DMS 273 treated with DMSO at 0.1 percent for 48 hours (cell line): ENCODE data around the gene SLC22A31.
"Not testable (repeated sequence)": the region's sequence is repeated elsewhere in the genome, so short reads cannot be mapped to it uniquely, and the experiment has no call there.

Source experiments
- DNase-seq: peaks from one replicate; lab custom pipeline; 2025; lab: John Stamatoyannopoulos, UW

The SLC22A31 gene

GRCh38 chr16:89178453-89179147 lies 21.7 kb downstream of the SLC22A31 start:
- no peak for DNase-seq

DNA sequence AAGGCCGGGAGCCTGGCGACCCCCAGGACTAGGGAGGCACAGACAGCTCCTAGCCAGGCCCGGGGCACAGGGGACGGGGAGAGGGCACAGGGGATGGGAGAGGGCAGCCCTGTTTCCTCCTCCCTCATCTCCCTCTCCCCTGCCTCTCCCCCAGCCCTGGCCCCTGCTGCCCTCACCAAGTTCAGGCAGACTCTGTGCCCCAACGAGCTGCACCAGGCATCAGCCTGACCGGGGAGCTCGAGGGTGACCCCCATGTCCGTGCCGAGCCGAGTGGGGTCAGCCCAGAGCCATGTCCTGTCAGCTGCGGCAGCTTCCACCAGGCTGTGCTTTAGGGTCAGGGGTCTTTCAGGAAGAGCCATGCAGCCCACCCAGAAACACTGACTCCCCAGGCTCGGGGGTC lies 22.8 kb downstream of the SLC22A31 start:
- no peak for DNase-seq

- DNase-seq, result no peak
Observed at GRCh38 chr16:89176717-89177116, 23.6 kb downstream of the SLC22A31 start.

- DNase-seq, result no peak
Observed at GRCh38 chr16:89176147-89176690, 24.1 kb downstream of the SLC22A31 start.

GRCh38 chr16:89175280-89176146 lies 24.8 kb downstream of the SLC22A31 start:
- DNase-seq, result peak; percentile 67

GRCh38 chr16:89174877-89175276 lies 25.5 kb downstream of the SLC22A31 start:
- no peak for DNase-seq

GRCh38 chr16:89174055-89174827 lies 26.1 kb downstream of the SLC22A31 start:
- DNase-seq, result no peak

GRCh38 chr16:89173174-89173921 lies 27.0 kb downstream of the SLC22A31 start:
- DNase-seq, result peak; percentile 68

DNA sequence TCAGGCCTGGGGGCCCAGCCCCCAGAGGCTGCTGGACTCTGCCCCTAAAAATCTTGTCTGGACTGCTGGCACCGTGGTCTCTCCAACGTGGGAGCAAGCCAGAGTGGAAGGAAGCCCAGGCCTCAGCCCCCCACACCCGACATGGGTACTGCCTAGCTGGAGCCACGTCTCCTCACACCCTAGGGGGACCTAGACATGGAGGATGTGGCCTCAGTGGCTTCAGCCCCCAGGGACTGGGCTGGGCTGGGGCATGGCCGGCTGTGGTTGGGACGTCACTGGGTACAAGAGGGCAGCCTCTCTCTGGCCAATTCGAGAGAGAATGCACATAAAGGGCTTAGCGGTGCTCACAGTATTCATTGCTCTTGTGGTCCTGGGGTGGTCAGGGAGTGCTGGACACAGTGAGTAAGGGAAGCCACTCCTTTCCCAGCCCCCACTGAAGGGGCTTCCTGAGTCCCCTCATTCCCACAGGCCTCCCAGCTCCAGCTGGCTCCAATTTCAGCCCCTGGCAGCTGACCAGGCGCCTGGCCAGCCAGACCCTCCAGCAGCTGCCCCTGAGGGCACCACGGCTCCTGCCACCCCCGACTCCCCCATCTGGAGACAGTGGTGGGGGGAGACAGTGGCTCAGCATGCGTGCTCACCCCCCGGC lies 27.7 kb downstream of the SLC22A31 start:
- DNase-seq, result no peak

DNA sequence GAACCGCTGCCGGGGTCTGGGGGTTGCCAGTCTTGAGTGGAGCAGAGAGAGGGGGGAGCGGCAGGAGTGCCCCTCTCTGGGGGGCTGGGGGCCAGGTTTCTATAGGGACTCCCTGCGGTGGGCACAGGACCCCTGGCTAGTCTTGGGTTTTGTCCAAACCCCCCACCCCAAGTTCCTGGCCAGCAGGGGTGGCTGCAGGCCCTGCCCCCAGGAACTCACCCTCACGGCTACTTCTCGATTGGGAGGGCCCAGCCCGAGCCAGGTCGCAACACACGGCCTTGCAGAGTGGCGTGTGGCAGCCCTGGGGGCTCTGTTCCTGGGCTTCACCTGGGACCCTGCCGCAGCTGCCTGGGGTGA lies 28.2 kb downstream of the SLC22A31 start:
- no peak for DNase-seq

DNA sequence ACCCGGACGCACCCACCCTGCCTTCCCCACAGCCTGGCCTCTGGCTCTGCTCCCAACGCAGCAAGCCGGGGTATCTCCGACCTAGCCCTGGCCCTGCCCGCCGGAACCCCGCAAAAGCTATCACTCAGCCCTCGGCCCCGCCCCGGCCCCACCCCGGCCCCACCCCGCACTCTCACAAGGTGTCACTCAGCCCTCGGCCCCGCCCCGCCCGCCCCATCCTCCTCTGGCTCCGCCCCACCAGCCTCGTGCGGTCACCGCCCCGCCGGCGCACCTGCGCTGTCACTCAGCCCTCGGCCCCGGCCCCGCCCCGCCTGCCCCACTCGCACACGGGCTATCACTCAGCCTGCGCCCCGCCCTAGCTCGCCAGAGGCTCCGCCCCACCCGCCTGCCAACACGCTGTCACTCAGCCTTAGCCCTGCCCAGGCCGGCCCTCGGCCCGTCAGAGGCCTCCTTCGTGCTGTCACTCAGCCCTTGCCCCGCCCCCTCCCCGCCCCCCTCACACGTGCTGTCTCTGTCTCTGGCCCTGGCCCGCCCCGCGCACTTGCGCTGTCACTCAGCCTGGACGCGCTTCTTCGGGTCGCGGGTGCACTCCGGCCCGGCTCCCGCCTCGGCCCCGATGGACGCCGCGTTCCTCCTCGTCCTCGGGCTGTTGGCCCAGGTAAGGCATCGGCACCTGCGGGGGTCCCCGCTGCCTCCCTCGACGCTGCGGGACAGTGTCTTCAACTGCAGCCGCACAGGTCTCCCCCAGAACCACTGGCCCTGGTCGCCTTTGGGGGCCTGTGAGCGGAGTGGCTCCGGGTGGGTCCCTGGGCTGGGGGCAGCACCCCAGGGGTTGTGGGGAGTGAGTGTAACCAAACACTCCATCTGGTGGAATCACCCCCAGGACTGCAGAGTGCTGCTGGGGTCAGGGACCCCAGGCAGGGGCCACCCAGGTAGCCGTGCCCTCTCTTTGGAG lies 28.8 kb downstream of the SLC22A31 start, which contains the start of gene CDH15:
Gene CDH15 (plus strand): TSS at position 533 of the 955 bp plus-strand sequence. CDS start 84 bp downstream, at position 617.
- peak; percentile 82 for DNase-seq

DNA sequence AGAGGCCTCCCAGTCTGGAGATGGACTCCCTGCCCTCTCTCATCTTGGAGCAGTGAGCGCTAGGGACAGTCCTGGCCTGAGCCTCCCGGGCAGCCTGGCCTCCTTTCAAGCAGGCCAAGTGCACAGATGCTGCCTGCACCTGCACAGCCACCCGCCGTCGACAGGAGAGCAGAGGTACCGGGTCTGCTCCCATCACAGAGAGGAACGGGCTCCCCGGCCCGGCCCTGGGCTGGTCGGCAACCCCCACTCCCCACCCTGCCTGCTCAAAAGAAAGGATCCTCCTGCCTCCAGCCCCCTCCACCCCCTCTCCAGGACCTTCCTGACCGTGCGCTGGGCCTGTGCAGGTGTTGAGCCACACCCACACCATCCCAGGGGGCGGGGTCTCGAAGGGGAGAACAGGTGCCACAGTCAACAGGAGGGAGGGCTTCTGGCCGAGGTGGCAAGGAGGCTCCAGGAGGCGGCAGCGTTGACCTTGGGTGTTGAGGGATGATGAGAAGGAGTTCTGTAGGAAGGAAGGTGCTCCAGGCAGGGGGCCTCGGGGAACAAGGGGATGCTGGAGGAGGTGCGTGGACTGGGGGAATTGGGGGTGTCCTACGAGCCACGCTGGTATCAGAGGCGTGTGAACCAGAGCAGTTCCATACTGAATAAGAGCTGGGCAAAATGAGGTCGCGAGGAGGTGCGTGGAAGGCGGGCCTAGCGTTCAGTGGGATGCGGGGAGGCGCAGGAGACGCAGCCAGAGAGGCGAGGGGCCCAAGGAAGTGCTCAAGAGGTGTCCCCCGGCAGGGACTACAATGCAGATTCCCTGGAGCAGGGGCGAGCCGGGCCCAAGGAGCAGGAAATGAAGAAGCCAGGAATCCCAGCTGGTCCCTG lies 29.8 kb downstream of the SLC22A31 start:
- DNase-seq, result no peak

- no peak for DNase-seq
Observed at GRCh38 chr16:89169778-89170177, 30.6 kb downstream of the SLC22A31 start.

DNA sequence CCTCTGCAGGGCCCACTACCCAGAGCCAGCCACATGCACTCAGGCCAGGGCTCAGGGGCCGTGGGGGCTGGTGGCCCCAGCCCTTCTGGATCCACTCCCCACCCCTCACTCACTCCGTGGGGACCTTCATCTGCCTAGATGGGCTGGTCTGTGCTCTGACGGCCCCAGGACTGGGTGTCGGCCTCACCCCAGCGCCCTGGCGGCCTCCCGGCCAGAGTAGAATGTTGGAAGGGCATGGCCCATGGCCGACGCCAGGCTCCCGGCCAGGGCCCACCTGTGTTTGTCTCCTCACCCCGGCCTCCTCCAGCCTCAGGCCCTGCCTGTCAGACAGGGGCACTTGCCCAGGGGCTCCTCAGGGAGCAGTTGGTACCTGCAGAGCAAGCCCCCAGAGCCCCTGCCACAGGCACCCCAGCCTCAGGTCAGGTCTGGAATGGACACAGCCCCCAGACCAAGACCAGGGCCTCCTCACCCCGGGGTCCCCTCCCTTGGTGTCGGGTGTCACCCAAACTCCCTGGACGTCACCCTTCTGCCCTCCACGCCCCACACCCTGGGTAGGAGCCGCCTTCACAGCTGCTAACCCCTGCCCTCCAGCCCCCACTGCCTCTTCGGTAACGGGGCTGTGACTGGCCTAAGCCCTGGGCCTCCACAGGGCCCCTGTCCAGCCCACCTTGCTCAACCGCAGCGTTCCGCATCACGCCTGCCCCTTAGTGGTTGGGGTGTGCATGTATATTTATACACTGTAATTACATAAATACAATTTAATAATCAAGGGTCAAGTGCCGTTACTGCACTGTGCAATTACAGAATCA lies 31.8 kb downstream of the SLC22A31 start:
- DNase-seq, result no peak

GRCh38 chr16:89167425-89167941 lies 32.9 kb downstream of the SLC22A31 start:
- DNase-seq, result no peak

DNA sequence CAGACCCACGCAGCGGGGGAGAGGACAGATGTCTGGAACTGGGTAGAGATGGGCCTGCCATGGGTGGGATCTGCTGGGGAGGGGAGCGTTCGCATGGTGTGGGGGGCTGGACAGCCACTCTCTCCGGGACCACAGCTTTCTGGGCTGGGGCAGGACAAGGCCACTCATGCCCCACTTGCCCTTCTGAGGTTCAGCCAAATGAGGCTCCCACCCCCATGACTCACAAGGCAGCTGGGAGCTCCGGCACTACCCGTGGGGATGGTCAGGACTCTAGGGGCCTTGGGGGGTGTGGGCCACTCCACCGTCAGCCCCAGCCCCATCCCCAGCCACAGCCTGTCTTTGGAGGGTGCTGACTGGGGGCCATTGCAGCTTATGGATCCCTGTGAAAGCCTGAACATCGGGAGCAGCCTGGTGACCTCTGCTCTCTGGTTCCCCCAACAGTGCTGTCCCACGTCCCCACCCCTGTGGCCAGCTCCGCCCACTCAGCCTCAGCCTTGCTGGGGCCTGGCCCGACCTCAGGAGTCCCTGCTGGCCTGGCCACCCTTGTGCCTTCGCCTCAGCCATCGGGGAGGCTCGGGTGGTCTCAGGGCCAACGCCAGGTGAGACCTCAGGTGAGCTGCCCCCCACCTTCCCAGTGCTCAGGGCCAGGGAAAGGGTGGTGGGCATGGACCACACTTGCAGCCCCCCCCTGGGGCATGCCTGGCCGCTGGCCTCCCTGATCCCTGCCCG lies 33.5 kb downstream of the SLC22A31 start:
- DNase-seq, result no peak

GRCh38 chr16:89165681-89165979 lies 34.7 kb downstream of the SLC22A31 start:
- not testable (repeated sequence) for DNase-seq
